ENCODE measurements around the gene MAP3K2. TPM values are rescaled to one million over a fixed set of nuclear protein-coding genes. Genes with fewer than 3 reads are reported as not detected.
A peak's percentile ranks its signal among the peaks of the same experiment; 100 is the strongest.

Gene MAP3K2
- total RNA-seq, 1 donor from 2014 or later: 47.6 TPM

DNA sequence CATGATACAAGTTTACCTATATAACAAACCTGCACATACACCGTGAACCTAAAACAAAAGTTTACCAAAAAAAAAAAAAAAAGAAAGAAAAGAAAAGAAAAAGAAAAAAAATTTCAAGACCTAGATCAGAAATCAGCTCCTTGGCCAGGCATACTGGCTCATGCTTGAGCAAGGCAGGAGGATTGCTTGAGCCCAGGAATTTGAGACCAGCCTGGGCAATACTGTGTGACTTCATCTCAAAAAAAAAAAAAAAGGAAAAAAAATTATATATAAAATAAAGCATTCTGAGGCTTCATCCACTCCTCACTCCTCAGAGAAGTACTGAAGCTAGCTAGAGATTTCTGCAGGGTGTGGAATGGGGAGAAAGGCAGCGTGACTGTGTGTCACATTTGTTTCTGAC, 18.7 kb upstream of the MAP3K2 start:
- H3K27me3 Mint-ChIP-seq (ENCODE audit: low read depth): no peaks in the 10 kb centered on the region
- peak overlapping the region; percentile 61 for H3K27ac Mint-ChIP-seq

GRCh38 chr2:127405255-127405610, 17.5 kb upstream of the MAP3K2 start:
- DNase-seq (ENCODE audit: low spot score in 2 of 2, unreplicated experiment in 2 of 2): no peak
- TF ChIP-seq, protein P1, sequence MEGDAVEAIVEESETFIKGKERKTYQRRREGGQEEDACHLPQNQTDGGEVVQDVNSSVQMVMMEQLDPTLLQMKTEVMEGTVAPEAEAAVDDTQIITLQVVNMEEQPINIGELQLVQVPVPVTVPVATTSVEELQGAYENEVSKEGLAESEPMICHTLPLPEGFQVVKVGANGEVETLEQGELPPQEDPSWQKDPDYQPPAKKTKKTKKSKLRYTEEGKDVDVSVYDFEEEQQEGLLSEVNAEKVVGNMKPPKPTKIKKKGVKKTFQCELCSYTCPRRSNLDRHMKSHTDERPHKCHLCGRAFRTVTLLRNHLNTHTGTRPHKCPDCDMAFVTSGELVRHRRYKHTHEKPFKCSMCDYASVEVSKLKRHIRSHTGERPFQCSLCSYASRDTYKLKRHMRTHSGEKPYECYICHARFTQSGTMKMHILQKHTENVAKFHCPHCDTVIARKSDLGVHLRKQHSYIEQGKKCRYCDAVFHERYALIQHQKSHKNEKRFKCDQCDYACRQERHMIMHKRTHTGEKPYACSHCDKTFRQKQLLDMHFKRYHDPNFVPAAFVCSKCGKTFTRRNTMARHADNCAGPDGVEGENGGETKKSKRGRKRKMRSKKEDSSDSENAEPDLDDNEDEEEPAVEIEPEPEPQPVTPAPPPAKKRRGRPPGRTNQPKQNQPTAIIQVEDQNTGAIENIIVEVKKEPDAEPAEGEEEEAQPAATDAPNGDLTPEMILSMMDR (IDR thresholded peaks at IDR 0.05; ENCODE audit: unreplicated experiment): no peak
- Mint-ChIP-seq H3K4me3 (no peak overlapping the region), H3K27me3 (ENCODE audit: low read depth) (no peaks in the 10 kb centered on the region), H3K4me1 (peaks cover 41% of the 10 kb centered on the region), H3K36me3 (no peaks in the 10 kb centered on the region), H3K27ac (peak overlapping the region; percentile 71), H3K9me3 (no peaks in the 10 kb centered on the region)

More for the DNA sequence above, 18.7 kb upstream of the MAP3K2 start:
- no peak overlapping the region for H3K4me3 Mint-ChIP-seq
- H3K9me3 Mint-ChIP-seq: no peaks in the 10 kb centered on the region
- peaks cover 48% of the 10 kb centered on the region for H3K4me1 Mint-ChIP-seq
- no peaks in the 10 kb centered on the region for H3K36me3 Mint-ChIP-seq
- no peak for DNase-seq (ENCODE audit: low spot score in 2 of 2, unreplicated experiment in 2 of 2)
- TF ChIP-seq, protein P1 (IDR thresholded peaks at IDR 0.05; ENCODE audit: unreplicated experiment): no peak

GRCh38 chr2:127404466-127405254, 16.9 kb upstream of the MAP3K2 start:
- no peak overlapping the region for H3K4me3 Mint-ChIP-seq
- H3K27ac Mint-ChIP-seq: no peak overlapping the region
- TF ChIP-seq, protein P1 (IDR thresholded peaks at IDR 0.05; ENCODE audit: unreplicated experiment): no peak
- H3K4me1 Mint-ChIP-seq: peaks cover 40% of the 10 kb centered on the region
- DNase-seq (ENCODE audit: low spot score in 2 of 2, unreplicated experiment in 2 of 2): no peak
- no peaks in the 10 kb centered on the region for H3K36me3 Mint-ChIP-seq
- H3K9me3 Mint-ChIP-seq: no peaks in the 10 kb centered on the region
- H3K27me3 Mint-ChIP-seq (ENCODE audit: low read depth): no peaks in the 10 kb centered on the region

- no peak for DNase-seq (ENCODE audit: low spot score in 2 of 2, unreplicated experiment in 2 of 2)
- Mint-ChIP-seq H3K4me1 (peaks cover 43% of the 10 kb centered on the region), H3K4me3 (no peak overlapping the region), H3K9me3 (no peaks in the 10 kb centered on the region), H3K27me3 (ENCODE audit: low read depth) (no peaks in the 10 kb centered on the region), H3K27ac (peak overlapping the region; percentile 32), H3K36me3 (no peaks in the 10 kb centered on the region)
- TF ChIP-seq, protein P1 (IDR thresholded peaks at IDR 0.05; ENCODE audit: unreplicated experiment): no peak
These were observed 15.7 kb upstream of the MAP3K2 start for GRCh38 chr2:127403460-127403859.

DNA sequence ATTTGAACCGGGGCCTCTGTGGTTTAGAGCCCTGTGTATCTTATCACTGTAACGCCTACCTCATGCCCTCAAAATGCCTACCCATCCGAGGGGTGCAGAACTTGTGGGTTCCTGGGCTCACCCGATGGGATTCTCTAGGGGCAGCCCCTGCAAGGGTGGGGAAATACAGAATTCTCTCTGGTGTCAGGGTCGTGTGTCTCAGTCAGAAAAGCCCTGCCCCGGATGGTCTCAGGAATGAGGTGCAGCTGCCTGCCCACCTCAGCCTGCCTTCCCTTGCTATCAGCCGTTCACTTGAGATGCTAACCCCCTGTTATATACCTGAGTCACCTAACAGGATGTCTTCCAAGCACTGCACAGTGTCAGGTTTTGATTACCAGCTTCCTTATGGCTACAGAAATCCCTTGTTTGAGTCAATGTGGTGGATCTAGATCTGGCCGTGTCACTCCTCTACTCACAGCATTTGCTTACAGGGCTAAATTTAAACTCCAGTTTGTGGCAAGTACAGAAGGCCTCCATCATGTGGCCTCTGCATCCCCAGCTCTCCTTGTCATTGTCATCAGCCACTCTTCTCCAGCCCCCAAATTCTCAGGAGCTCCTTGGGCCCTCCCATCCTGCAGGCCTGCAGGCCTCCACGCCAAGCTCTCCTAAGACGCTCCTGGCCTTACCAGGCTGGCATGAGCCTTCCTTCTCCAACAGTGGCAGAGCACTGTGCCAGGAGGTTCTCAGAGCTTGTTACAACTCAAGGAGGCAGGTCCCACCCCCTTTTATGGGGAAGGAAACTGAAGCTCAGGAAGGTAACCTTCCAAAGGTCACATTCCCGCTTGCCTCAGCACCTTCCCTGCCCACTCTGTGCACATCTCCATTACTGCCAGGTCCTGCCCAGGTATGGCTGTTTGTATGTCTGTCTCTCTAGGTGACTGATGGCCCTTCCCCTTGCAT, 14.3 kb upstream of the MAP3K2 start:
- TF ChIP-seq, protein P1 (IDR thresholded peaks at IDR 0.05; ENCODE audit: unreplicated experiment): no peak
- no peaks in the 10 kb centered on the region for H3K27me3 Mint-ChIP-seq (ENCODE audit: low read depth)
- no peak overlapping the region for H3K4me3 Mint-ChIP-seq
- H3K4me1 Mint-ChIP-seq: peaks cover 46% of the 10 kb centered on the region
- H3K36me3 Mint-ChIP-seq: no peaks in the 10 kb centered on the region
- no peak overlapping the region for H3K27ac Mint-ChIP-seq
- no peak for DNase-seq (ENCODE audit: low spot score in 2 of 2, unreplicated experiment in 2 of 2)
- no peaks in the 10 kb centered on the region for H3K9me3 Mint-ChIP-seq
